ENCODE measurements around the gene TGFB3. TPM values are rescaled to one million over a fixed set of nuclear protein-coding genes. Genes with fewer than 3 reads are reported as not detected.

Gene TGFB3
- total RNA-seq, 4 donors from 2014 or later, result 16.1 to 85.3 (median 55.0) TPM

DNA sequence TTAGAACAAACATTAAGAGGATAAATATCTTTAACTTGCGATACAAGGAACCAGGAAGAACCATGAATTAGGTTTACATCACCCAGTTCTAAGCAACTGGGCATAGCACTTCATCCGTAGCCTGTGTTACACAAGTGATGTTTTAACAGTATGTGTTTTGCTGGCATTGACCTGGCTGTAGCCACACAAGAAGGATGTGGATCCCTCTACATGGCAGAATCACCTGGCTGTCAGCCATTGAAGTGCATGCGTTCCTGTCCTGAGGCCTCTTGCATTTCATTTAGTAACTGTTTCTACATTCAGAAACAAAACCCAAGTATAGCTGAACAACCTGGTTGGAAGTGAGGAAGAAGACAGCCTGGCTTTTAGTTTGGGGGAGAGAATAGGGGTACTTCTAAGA is 72.2 kb downstream of the TGFB3 start:
- no peaks in the 10 kb centered on the region for H3K4me1 ChIP-seq
- H3K27ac ChIP-seq, result no peak overlapping the region
- no peak overlapping the region for H3K4me3 ChIP-seq
- H3K9me3 ChIP-seq, result no peaks in the 10 kb centered on the region
- DNase-seq, result no peak
- TF ChIP-seq POLR2A (IDR thresholded peaks at IDR 0.05), result no peak
- TF ChIP-seq, protein P1, sequence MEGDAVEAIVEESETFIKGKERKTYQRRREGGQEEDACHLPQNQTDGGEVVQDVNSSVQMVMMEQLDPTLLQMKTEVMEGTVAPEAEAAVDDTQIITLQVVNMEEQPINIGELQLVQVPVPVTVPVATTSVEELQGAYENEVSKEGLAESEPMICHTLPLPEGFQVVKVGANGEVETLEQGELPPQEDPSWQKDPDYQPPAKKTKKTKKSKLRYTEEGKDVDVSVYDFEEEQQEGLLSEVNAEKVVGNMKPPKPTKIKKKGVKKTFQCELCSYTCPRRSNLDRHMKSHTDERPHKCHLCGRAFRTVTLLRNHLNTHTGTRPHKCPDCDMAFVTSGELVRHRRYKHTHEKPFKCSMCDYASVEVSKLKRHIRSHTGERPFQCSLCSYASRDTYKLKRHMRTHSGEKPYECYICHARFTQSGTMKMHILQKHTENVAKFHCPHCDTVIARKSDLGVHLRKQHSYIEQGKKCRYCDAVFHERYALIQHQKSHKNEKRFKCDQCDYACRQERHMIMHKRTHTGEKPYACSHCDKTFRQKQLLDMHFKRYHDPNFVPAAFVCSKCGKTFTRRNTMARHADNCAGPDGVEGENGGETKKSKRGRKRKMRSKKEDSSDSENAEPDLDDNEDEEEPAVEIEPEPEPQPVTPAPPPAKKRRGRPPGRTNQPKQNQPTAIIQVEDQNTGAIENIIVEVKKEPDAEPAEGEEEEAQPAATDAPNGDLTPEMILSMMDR (IDR thresholded peaks at IDR 0.05), result no peak
- no peaks in the 10 kb centered on the region for H3K36me3 ChIP-seq
- intact Hi-C loops (cut with DNase I; ENCODE audit: low total_unique reads), result loop anchor here (10.0 kb wide), 1 partner anchor 65 kb away; no protein-coding TSS in a partner anchor
- no peaks in the 10 kb centered on the region for H3K27me3 ChIP-seq

Other genes starting within 250 kb of the TGFB3 start
- gene IFT43, start 3.8 kb upstream of the TGFB3 start, total RNA-seq, result 10 to 100 TPM; 34.2 to 75.3 (median 49.1) TPM
- 100 to 1,000 TPM in 2 of 4 donors, 10 to 100 TPM in 2; 47.6 to 230 (median 85.0) TPM for gene GPATCH2L, start 169.9 kb upstream of the TGFB3 start, total RNA-seq

All from uterus (tissue), 4 donors.